Prostate gland (tissue), 2 donors: ENCODE results near the gene OR2T27.
"Not testable (repeated sequence)": the region's sequence is repeated elsewhere in the genome, so short reads cannot be mapped to it uniquely, and the experiment has no call there.

Experiments
- POLR2A ChIP-seq: fragments of 450-650 bp; IDR thresholded peaks from one replicate; pipeline ENCODE4 v1.6.1; 2016; ENCODE audit warnings: antibody characterized with exemption, mild to moderate bottlenecking
- TF ChIP-seq, protein P1 (sequence below), 4 experiments: fragments of 200-600 bp in 2 of 4; fragments of 450-650 bp in 2 of 4; sonication (generic) in 2 of 4; IDR thresholded peaks; 1 replicate in 3 of 4; 2 replicates in 1 of 4; pipeline ENCODE4 v1.5.1; 2016 to 2019; ENCODE audit warnings: antibody characterized with exemption in 4 of 4, mild to moderate bottlenecking in 2 of 4, moderate library complexity in 2 of 4

DNA sequence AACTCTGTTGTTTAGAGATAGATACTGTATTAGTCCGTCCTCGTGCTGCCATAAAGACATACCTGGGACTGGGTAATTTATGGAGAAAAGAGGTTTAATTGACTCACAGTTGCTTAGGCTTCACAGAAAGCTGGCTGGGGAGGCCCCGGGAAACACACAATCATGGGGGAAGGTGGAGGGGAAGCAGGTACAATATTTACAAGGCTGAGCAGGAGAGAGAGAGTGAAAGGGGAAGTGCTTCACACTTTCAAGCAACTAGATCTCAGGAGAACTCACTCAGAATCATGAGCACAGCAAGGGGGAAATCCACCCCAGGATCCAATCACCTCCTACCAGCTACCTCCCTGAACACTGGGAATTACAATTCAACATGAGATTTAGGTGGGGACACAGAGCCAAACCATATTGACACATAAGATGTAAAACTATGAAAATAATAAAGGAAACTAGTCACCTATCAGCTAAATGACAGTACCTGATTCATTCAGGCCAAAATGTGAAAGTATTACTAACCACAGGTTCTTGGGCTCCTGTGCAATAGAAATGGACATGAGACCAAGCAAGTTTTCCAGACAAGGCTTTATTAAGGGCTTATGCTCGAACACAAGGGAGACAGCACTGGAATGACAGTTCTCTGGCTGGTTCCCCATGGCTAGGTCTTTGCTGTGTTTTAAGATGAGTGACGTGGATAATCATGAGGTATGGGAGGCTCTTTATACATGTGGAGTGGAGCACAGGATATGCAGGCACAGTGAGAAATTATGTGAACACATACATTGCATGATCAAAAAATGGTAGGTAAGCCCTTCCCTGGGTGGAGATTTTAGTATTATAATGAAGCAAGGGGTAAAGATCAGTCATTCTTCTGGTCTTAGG lies 8.4 kb upstream of the OR2T27 start:
- TF ChIP-seq, protein P1, sequence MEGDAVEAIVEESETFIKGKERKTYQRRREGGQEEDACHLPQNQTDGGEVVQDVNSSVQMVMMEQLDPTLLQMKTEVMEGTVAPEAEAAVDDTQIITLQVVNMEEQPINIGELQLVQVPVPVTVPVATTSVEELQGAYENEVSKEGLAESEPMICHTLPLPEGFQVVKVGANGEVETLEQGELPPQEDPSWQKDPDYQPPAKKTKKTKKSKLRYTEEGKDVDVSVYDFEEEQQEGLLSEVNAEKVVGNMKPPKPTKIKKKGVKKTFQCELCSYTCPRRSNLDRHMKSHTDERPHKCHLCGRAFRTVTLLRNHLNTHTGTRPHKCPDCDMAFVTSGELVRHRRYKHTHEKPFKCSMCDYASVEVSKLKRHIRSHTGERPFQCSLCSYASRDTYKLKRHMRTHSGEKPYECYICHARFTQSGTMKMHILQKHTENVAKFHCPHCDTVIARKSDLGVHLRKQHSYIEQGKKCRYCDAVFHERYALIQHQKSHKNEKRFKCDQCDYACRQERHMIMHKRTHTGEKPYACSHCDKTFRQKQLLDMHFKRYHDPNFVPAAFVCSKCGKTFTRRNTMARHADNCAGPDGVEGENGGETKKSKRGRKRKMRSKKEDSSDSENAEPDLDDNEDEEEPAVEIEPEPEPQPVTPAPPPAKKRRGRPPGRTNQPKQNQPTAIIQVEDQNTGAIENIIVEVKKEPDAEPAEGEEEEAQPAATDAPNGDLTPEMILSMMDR (IDR thresholded peaks at IDR 0.05), result not testable (repeated sequence)
- TF ChIP-seq POLR2A, result not testable (repeated sequence)
